Left ventricle myocardium inferior (tissue), 1 donor: ENCODE results near the gene ERCC5. TPM values are rescaled to one million over a fixed set of nuclear protein-coding genes. Genes with fewer than 3 reads are reported as not detected.
A peak's percentile ranks its signal among the peaks of the same experiment; 100 is the strongest.

Source experiments
- DNase-seq: peaks from one replicate; pipeline ENCODE4 v3.0.0-alpha.2; 2020
- H3K27ac ChIP-seq: fragments of 200-600 bp; replicated peaks from 2 replicates; pipeline ENCODE4 v1.8.0; 2021
- H3K27me3 ChIP-seq: fragments of 200-600 bp; 2 replicates; pipeline ENCODE4 v1.8.0; 2021; ENCODE audit warnings: low read depth
- H3K36me3 ChIP-seq: fragments of 200-600 bp; 2 replicates; pipeline ENCODE4 v1.8.0; 2021
- H3K4me1 ChIP-seq: fragments of 200-600 bp; 2 replicates; pipeline ENCODE4 v1.8.0; 2021
- H3K4me3 ChIP-seq: fragments of 200-600 bp; 2 replicates; pipeline ENCODE4 v1.8.0; 2021; ENCODE audit warnings: mild to moderate bottlenecking, moderate library complexity
- H3K9me3 ChIP-seq: fragments of 200-600 bp; replicated peaks from 2 replicates; pipeline ENCODE4 v1.8.0; 2021
- CTCF ChIP-seq: fragments of 200-600 bp; IDR thresholded peaks from 2 replicates; pipeline ENCODE4 v1.8.0; 2021; ENCODE audit warnings: antibody characterized with exemption, mild to moderate bottlenecking, borderline replicate concordance
- intact Hi-C: fragments of 100-400 bp; cut with micrococcal nuclease; formaldehyde crosslinking; loops from one replicate; pipeline ENCODE4 v1.11.0; 2022
- total RNA-seq: library from RNA; stranded (reverse); fragmentation: NEBNext Ultra II Directional; extraction: Animal tissue kit (Norgen Biotek cat#: 25700); gene quantifications from one replicate; pipeline ENCODE4 v1.2.1, GENCODE V29; 2021
- donor health status: DM: no; HTN: yes; CAD: no; lungs with severe emphysema.

The ERCC5 gene
- total RNA-seq, 1 donor from 2014 or later: 30.4 TPM

GRCh38 chr13:102881819-102882686, 36.2 kb downstream of the ERCC5 start:
- Histone ChIP-seq H3K4me3 (no peak overlapping the region), H3K36me3 (no peaks in the 10 kb centered on the region), H3K9me3 (no peaks in the 10 kb centered on the region), H3K27ac (no peak overlapping the region), H3K4me1 (peaks cover 18% of the 10 kb centered on the region), H3K27me3 (no peaks in the 10 kb centered on the region)
- no peak for TF ChIP-seq CTCF
- intact Hi-C loops: no loop called here
- no peak for DNase-seq

- Histone ChIP-seq H3K9me3 (no peaks in the 10 kb centered on the region), H3K27me3 (no peaks in the 10 kb centered on the region), H3K4me3 (no peak overlapping the region), H3K27ac (no peak overlapping the region), H3K36me3 (no peaks in the 10 kb centered on the region), H3K4me1 (peaks cover 3% of the 10 kb centered on the region)
- no peak for DNase-seq
- intact Hi-C loops: no loop called here
- TF ChIP-seq CTCF: no peak
Measured at GRCh38 chr13:102892503-102892902, 46.7 kb downstream of the ERCC5 start.

GRCh38 chr13:102897371-102898138, 51.7 kb downstream of the ERCC5 start:
- intact Hi-C loops: no loop called here

GRCh38 chr13:102900193-102900608, 54.4 kb downstream of the ERCC5 start:
- no peak for TF ChIP-seq CTCF
- Histone ChIP-seq H3K36me3 (no peaks in the 10 kb centered on the region), H3K4me1 (peaks cover 44% of the 10 kb centered on the region), H3K4me3 (no peak overlapping the region), H3K9me3 (no peaks in the 10 kb centered on the region), H3K27me3 (no peaks in the 10 kb centered on the region), H3K27ac (no peak overlapping the region)
- no peak for DNase-seq
- intact Hi-C loops: no loop called here

More at GRCh38 chr13:102897371-102898138, 51.7 kb downstream of the ERCC5 start:
- H3K4me3 ChIP-seq: no peak overlapping the region
- no peaks in the 10 kb centered on the region for H3K36me3 ChIP-seq
- TF ChIP-seq CTCF: no peak
- H3K9me3 ChIP-seq: no peaks in the 10 kb centered on the region
- H3K27ac ChIP-seq: peak overlapping the region; percentile 86
- no peaks in the 10 kb centered on the region for H3K27me3 ChIP-seq
- peaks cover 37% of the 10 kb centered on the region for H3K4me1 ChIP-seq
- peak; percentile 75 for DNase-seq

- Histone ChIP-seq H3K36me3 (no peaks in the 10 kb centered on the region), H3K27ac (no peak overlapping the region), H3K4me1 (peaks cover 44% of the 10 kb centered on the region), H3K4me3 (no peak overlapping the region), H3K9me3 (no peaks in the 10 kb centered on the region), H3K27me3 (no peaks in the 10 kb centered on the region)
- no peak for TF ChIP-seq CTCF
- intact Hi-C loops: no loop called here
- DNase-seq: no peak
Measured at GRCh38 chr13:102901056-102901455, 55.2 kb downstream of the ERCC5 start.
